HepG2 (cell line): ENCODE data around the gene SOHLH2. TPM values are rescaled to one million over a fixed set of nuclear protein-coding genes. Genes with fewer than 3 reads are reported as not detected.

ENCODE experiments used
- ATAC-seq: fragments of 200-7000 bp; cut with Tn5 transposase; 3 replicates; pipeline ENCODE4 v1.9.1; 2020; ENCODE audit warnings: mild to moderate bottlenecking, moderate library complexity
- BruUV-seq: library from RNA; stranded (reverse); fragments of 400-500 nt; replicated peaks from 2 replicates; lab custom pipeline; 2021; lab: Mats Ljungman, UMichigan
- CTCF ChIA-PET: fragments of 300-600 bp; formaldehyde crosslinking; extraction: SDS; loops from one replicate; lab custom pipeline; 2021; ENCODE audit warnings: low total read pairs, inconsistent platforms, low intra/inter-chr PET ratio; lab: Yijun Ruan, JAX
- POLR2A ChIA-PET: fragments of 350-600 bp; sonication (Branson Sonifier 250); formaldehyde crosslinking; loops from one replicate; lab custom pipeline; 2020; ENCODE audit warnings: antibody characterized with exemption, inconsistent platforms; lab: Yijun Ruan, JAX
- DNase-seq: peaks from one replicate; pipeline ENCODE4 v3.0.0-alpha.2; 2015; ENCODE audit warnings: low spot score
- FAIRE-seq: peaks from 3 replicates; lab custom pipeline; 2011; peaks lifted over from hg19 to GRCh38; lab: Jason Lieb, UNC
- H2AFZ ChIP-seq: one replicate; pipeline ENCODE4 v1.6.1; 2011; ENCODE audit warnings: low read length, inconsistent platforms
- H3K27ac ChIP-seq: fragments of 300-600 bp; 3 replicates; pipeline ENCODE4 v1.8.0; 2011; ENCODE audit warnings: mixed run types, mild to moderate bottlenecking, mixed read lengths, low read length, inconsistent platforms; ENCODE audit not compliant: insufficient read depth; ENCODE audit errors: extremely low read length
- H3K27me3 ChIP-seq, 2 experiments: fragments of 200-600 bp in 1 of 2; 2 replicates in 1 of 2; 3 replicates in 1 of 2; pipeline versions ENCODE4 v1.6.0 to v1.8.0; 2011; ENCODE audit warnings: low read length in 2 of 2, mild to moderate bottlenecking in 2 of 2, moderate library complexity in 2 of 2, inconsistent platforms in 1 of 2; ENCODE audit not compliant: insufficient read depth in 2 of 2, control insufficient read depth in 1 of 2
- H3K36me3 ChIP-seq, 2 experiments: fragments of 200-600 bp in 1 of 2; replicated peaks in 1 of 2; 2 replicates in 1 of 2; 3 replicates in 1 of 2; pipeline versions ENCODE4 v1.5.1 to v1.8.0; 2011; ENCODE audit warnings: low read length in 2 of 2, inconsistent platforms in 1 of 2; ENCODE audit not compliant: insufficient read depth in 2 of 2, control insufficient read depth in 1 of 2
- H3K4me1 ChIP-seq: 2 replicates; pipeline ENCODE4 v1.5.1; 2012; ENCODE audit warnings: low read length, inconsistent platforms; ENCODE audit not compliant: insufficient read depth
- H3K4me2 ChIP-seq: 2 replicates; pipeline ENCODE4 v1.6.0; 2011; ENCODE audit warnings: low read depth, low read length, inconsistent platforms
- H3K4me3 ChIP-seq, 3 experiments: fragments of 200-600 bp in 1 of 3; sonication (generic), shearing (Covaris generic) in 1 of 3; replicated peaks in 1 of 3; 2 replicates each; pipeline ENCODE4 v1.5.1; 2011 to 2016; ENCODE audit warnings: low read length in 3 of 3, inconsistent platforms in 2 of 3, low read depth in 2 of 3, mild to moderate bottlenecking in 2 of 3, control low read depth in 1 of 3, mixed read lengths in 1 of 3; ENCODE audit not compliant: insufficient read depth in 1 of 3
- H3K79me2 ChIP-seq: one replicate; pipeline ENCODE4 v1.6.1; 2011; ENCODE audit warnings: low read length, inconsistent platforms; ENCODE audit not compliant: insufficient read depth
- H3K9ac ChIP-seq: 2 replicates; pipeline ENCODE4 v1.6.0; 2011; ENCODE audit warnings: mild to moderate bottlenecking, low read depth, low read length, inconsistent platforms; ENCODE audit not compliant: insufficient read depth
- H3K9me3 ChIP-seq: 2 replicates; pipeline ENCODE4 v1.5.1; 2012; ENCODE audit warnings: mild to moderate bottlenecking, low read length
- H4K20me1 ChIP-seq: 2 replicates; pipeline ENCODE4 v1.6.0; 2011; ENCODE audit warnings: inconsistent platforms, mild to moderate bottlenecking, low read length, moderate library complexity; ENCODE audit not compliant: insufficient read depth
- KLF13 ChIP-seq: sonication (generic); formaldehyde crosslinking; IDR thresholded peaks from 2 replicates; pipeline ENCODE4 v1.4.0; 2020; ENCODE audit warnings: mild to moderate bottlenecking, missing genetic modification reagents
- TOPORS ChIP-seq: sonication (generic); formaldehyde crosslinking; IDR thresholded peaks from 2 replicates; pipeline ENCODE4 v1.8.0; 2023; ENCODE audit warnings: mild to moderate bottlenecking, missing genetic modification reagents
- ZNF138 ChIP-seq: sonication (generic); formaldehyde crosslinking; IDR thresholded peaks from 2 replicates; pipeline ENCODE4 v1.5.0; 2020; ENCODE audit warnings: mild to moderate bottlenecking, low read depth, missing genetic modification reagents
- ZNF207 ChIP-seq: fragments of 450-650 bp; IDR thresholded peaks from 2 replicates; pipeline ENCODE4 v1.6.1; 2016; ENCODE audit warnings: antibody characterized with exemption, borderline replicate concordance
- ZNF24 ChIP-seq: fragments of 450-650 bp; IDR thresholded peaks from 2 replicates; pipeline ENCODE4 v1.6.1; 2017; ENCODE audit warnings: antibody characterized with exemption, mild to moderate bottlenecking
- WGBS: methylation state at CpG from one replicate; pipeline ENCODE4 v1.1.6; 2017; ENCODE audit warnings: low lambda C conversion rate; 5-methylcytosine and 5-hydroxymethylcytosine counted together
- in situ Hi-C: cut with HindIII; loops from 2 replicates; pipeline ENCODE4 v1.10.0; 2017; ENCODE audit warnings: low pct_unique_long_range_greater_than_20kb; ENCODE audit not compliant: extremely low pct_ligation_motif_present
- intact Hi-C: fragments of 100-400 bp; cut with micrococcal nuclease; formaldehyde crosslinking; loops from one replicate; pipeline ENCODE4 v1.10.0; 2022; ENCODE audit not compliant: unreplicated experiment
- polyA plus RNA-seq, 8 experiments: library from polyadenylated mRNA; depleted of rRNA in 3 of 8; stranded (reverse) in 7 of 8; unstranded in 1 of 8; fragments of >200 nt; fragmentation: Illumina TruSeq in 4 of 8; extraction: Trizol in 4 of 8; gene quantifications; 2 replicates each; pipeline versions ENCODE4 v1.2.1 to v1.2.3, GENCODE V29; 2011 to 2016; ENCODE audit warnings: low read depth in 4 of 8, missing spikeins in 1 of 8, mixed read lengths in 1 of 8; ENCODE audit not compliant: insufficient read depth in 1 of 8
- total RNA-seq, 5 experiments: library from RNA; depleted of rRNA; stranded (reverse); fragments of >200 nt; fragmentation: Illumina TruSeq; extraction: Trizol; gene quantifications; 2 replicates each; pipeline ENCODE4 v1.2.3, GENCODE V29; 2016; ENCODE audit warnings: low read depth in 1 of 5
- TF ChIP-seq, protein P1 (sequence below): sonication (generic); formaldehyde crosslinking; IDR thresholded peaks from 2 replicates; pipeline ENCODE4 v1.4.0; 2020; ENCODE audit warnings: missing genetic modification reagents, borderline replicate concordance

The SOHLH2 gene
- total and polyA plus RNA-seq, 2 of the 13 experiments (the other 11 are each of a cell fraction or from before 2014, with no cell fraction given), result not detected

DNA sequence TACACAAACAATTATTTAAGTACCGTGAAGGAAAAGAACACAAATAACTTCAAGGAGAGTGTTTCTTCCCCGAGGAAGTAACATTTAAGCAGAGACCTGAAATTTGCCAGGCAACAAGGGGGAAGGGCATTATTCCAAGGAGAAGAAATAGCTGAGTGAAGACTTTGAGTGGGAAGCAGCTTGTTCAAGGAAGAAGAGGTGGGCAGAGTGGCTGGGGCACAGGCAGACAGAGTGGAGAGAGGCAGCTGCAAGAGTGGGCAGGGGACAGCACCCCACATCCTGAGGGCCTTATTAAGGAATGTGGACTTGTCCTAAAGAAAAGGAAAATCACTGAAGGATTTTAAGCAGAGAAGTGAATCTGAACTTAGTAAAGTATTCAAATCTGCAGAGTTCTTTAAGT, 78.5 kb downstream of the SOHLH2 start:
- H3K9ac ChIP-seq, result no peak overlapping the region
- no peak overlapping the region for H2AFZ ChIP-seq
- H4K20me1 ChIP-seq, result no peaks in the 10 kb centered on the region
- no peak overlapping the region for H3K27ac ChIP-seq
- H3K4me1 ChIP-seq, result no peaks in the 10 kb centered on the region
- H3K27me3 ChIP-seq, result peaks cover 2 to 9% of the 10 kb centered on the region in 2 experiments; a peak in 2 of 5 replicates
- ATAC-seq (no peak), DNase-seq (no peak), FAIRE-seq (no peak)
- ChIA-PET CTCF (no interaction called here), POLR2A (no interaction called here)
- intact Hi-C loops (no loop called here), in situ Hi-C loops (no loop called here)
- no TSS peak for BruUV-seq
- H3K79me2 ChIP-seq, result no peaks in the 10 kb centered on the region
- H3K4me2 ChIP-seq, result no peak overlapping the region
- TF ChIP-seq ZNF207 (no peak), KLF13 (CRISPR knock-in tag) (no peak), TOPORS (CRISPR knock-in tag) (no peak), ZNF24 (no peak), ZNF138 (no peak)
- no peaks in the 10 kb centered on the region for H3K36me3 ChIP-seq
- WGBS, result 0% methylated on average over 2 of the region's 2 CpGs
- H3K4me3 ChIP-seq, result no peak overlapping the region
- no peaks in the 10 kb centered on the region for H3K9me3 ChIP-seq

DNA sequence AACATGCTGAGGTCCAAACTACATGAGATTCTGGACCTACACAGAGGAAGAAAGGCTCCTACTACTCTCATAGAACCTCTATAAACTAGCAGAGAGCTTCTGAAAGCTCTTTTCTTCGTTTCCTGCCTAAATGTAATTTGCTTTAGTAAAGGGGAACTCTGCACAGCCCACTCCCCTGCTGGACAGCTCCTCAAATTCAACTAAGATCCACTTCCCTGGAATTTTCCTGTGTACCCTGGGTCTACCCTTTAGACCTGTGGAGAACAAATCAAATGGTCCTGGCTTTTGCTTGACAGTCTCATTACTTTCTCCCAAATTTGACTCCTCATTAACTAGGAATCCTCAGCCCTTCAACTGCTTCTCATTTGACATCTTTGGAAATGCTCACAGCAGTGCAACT, 79.7 kb downstream of the SOHLH2 start:
- ChIA-PET POLR2A (no interaction called here), CTCF (no interaction called here)
- Histone ChIP-seq H3K4me3 (no peak overlapping the region), H3K9ac (no peak overlapping the region), H3K79me2 (no peaks in the 10 kb centered on the region), H2AFZ (no peak overlapping the region), H3K4me1 (no peaks in the 10 kb centered on the region), H4K20me1 (no peaks in the 10 kb centered on the region), H3K27me3 (peaks cover 2 to 20% of the 10 kb centered on the region in 2 experiments; a peak in 3 of 5 replicates), H3K4me2 (no peak overlapping the region), H3K27ac (no peak overlapping the region), H3K36me3 (no peaks in the 10 kb centered on the region), H3K9me3 (no peaks in the 10 kb centered on the region)
- no peak for FAIRE-seq
- intact Hi-C loops, result no loop called here
- WGBS, result 0% methylated on average over 1 of the region's 1 CpG
- no peak for DNase-seq
- no peak for ATAC-seq
- no TSS peak for BruUV-seq
- TF ChIP-seq, protein P1, sequence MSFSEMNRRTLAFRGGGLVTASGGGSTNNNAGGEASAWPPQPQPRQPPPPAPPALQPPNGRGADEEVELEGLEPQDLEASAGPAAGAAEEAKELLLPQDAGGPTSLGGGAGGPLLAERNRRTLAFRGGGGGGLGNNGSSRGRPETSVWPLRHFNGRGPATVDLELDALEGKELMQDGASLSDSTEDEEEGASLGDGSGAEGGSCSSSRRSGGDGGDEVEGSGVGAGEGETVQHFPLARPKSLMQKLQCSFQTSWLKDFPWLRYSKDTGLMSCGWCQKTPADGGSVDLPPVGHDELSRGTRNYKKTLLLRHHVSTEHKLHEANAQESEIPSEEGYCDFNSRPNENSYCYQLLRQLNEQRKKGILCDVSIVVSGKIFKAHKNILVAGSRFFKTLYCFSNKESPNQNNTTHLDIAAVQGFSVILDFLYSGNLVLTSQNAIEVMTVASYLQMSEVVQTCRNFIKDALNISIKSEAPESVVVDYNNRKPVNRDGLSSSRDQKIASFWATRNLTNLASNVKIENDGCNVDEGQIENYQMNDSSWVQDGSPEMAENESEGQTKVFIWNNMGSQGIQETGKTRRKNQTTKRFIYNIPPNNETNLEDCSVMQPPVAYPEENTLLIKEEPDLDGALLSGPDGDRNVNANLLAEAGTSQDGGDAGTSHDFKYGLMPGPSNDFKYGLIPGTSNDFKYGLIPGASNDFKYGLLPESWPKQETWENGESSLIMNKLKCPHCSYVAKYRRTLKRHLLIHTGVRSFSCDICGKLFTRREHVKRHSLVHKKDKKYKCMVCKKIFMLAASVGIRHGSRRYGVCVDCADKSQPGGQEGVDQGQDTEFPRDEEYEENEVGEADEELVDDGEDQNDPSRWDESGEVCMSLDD (CRISPR knock-in tag), result no peak
- in situ Hi-C loops, result no loop called here
